HCT116 (cell line): ENCODE measurements around the gene RNF41. TPM values are rescaled to one million over a fixed set of nuclear protein-coding genes. Genes with fewer than 3 reads are reported as not detected.

Source experiments
- ATAC-seq: fragments of 200-7000 bp; cut with Tn5 transposase; 2 replicates; pipeline ENCODE4 v1.9.1; 2020; ENCODE audit warnings: mild to moderate bottlenecking, moderate library complexity
- BruUV-seq: library from RNA; stranded (reverse); fragments of 400-500 nt; replicated peaks from 2 replicates; lab custom pipeline; 2021; lab: Mats Ljungman, UMichigan
- CTCF ChIA-PET: fragments of 300-600 bp; sonication (Branson Sonifier 250); formaldehyde crosslinking; loops from one replicate; lab custom pipeline; 2021; ENCODE audit warnings: antibody characterized with exemption; lab: Charles Lee
- POLR2A ChIA-PET: fragments of 300-600, 350-600 bp; sonication (Branson Sonifier 250); formaldehyde crosslinking; loops from one replicate; lab custom pipeline; 2021; ENCODE audit warnings: antibody characterized with exemption; lab: Charles Lee
- RAD21 ChIA-PET, 2 experiments: fragments of 300-600 bp; sonication (Branson Sonifier 250); formaldehyde crosslinking; loops; one replicate each; lab custom pipeline; 2023; ENCODE audit warnings: low total read pairs in 2 of 2; ENCODE audit not compliant: uncharacterized antibody in 2 of 2, unreplicated experiment in 2 of 2, low non-redundant PET in 1 of 2; lab: Charles Lee
- DNase-seq: peaks from one replicate; pipeline ENCODE4 v3.0.0-alpha.2; 2010; ENCODE audit warnings: low read depth, low spot score
- H2AFZ ChIP-seq: fragments of 200-600 bp; shearing (Covaris generic), sonication (generic); 2 replicates; pipeline ENCODE4 v1.6.1; 2017; ENCODE audit warnings: low read depth, mixed run types, mixed read lengths, antibody characterized with exemption, low read length; ENCODE audit not compliant: poor library complexity, severe bottlenecking
- H3K27ac ChIP-seq: 2 replicates; pipeline ENCODE4 v1.5.1; 2012; ENCODE audit warnings: low read depth, low read length
- H3K27me3 ChIP-seq: fragments of 200-600 bp; sonication (generic); 2 replicates; pipeline ENCODE4 v1.6.1; 2016; ENCODE audit warnings: mixed run types, low read length, mixed read lengths; ENCODE audit not compliant: insufficient read depth
- H3K36me3 ChIP-seq, 2 experiments: fragments of 200-500 bp in 1 of 2; fragments of 200-600 bp in 1 of 2; sonication (Bioruptor generic) in 1 of 2; sonication (generic) in 1 of 2; 2 replicates each; pipeline versions ENCODE4 v1.5.1 to v1.6.1; 2014 to 2016; ENCODE audit warnings: low read length in 2 of 2, inconsistent platforms in 1 of 2, mixed read lengths in 1 of 2, mixed run types in 1 of 2; ENCODE audit not compliant: insufficient read depth in 2 of 2, control insufficient read depth in 1 of 2
- H3K4me1 ChIP-seq, 2 experiments: fragments of 200-600 bp in 1 of 2; sonication (generic) in 1 of 2; 2 replicates each; pipeline versions ENCODE4 v1.5.1 to v1.6.1; 2012 to 2017; ENCODE audit warnings: low read length in 2 of 2, inconsistent platforms in 1 of 2, mild to moderate bottlenecking in 1 of 2, mixed read lengths in 1 of 2, mixed run types in 1 of 2, moderate library complexity in 1 of 2; ENCODE audit not compliant: insufficient read depth in 2 of 2, control insufficient read depth in 1 of 2
- H3K4me2 ChIP-seq: fragments of 200-600 bp; sonication (generic); 2 replicates; pipeline ENCODE4 v1.6.1; 2017; ENCODE audit warnings: mixed run types, low read length, mixed read lengths
- H3K4me3 ChIP-seq, 2 experiments: fragments of 200-600 bp in 1 of 2; sonication (generic) in 1 of 2; replicated peaks in 1 of 2; 2 replicates each; pipeline ENCODE4 v1.5.1; 2011 to 2016; ENCODE audit warnings: low read length in 2 of 2, control low read depth in 1 of 2, low read depth in 1 of 2, mild to moderate bottlenecking in 1 of 2, mixed read lengths in 1 of 2, mixed run types in 1 of 2
- H3K79me2 ChIP-seq: fragments of 200-600 bp; sonication (generic); 2 replicates; pipeline ENCODE4 v1.6.1; 2017; ENCODE audit warnings: mild to moderate bottlenecking, mixed run types, low read length, moderate library complexity, mixed read lengths; ENCODE audit not compliant: insufficient read depth
- H3K9ac ChIP-seq: fragments of 200-600 bp; sonication (generic); 2 replicates; pipeline ENCODE4 v1.6.1; 2016; ENCODE audit warnings: low read length, mixed read lengths
- H3K9me2 ChIP-seq: fragments of 200-600 bp; sonication (generic), shearing (Covaris generic); 2 replicates; pipeline ENCODE4 v1.6.1; 2017; ENCODE audit warnings: mixed run types, mild to moderate bottlenecking, moderate library complexity; ENCODE audit not compliant: insufficient read depth
- H3K9me3 ChIP-seq, 2 experiments: fragments of 200-500 bp in 1 of 2; fragments of 200-600 bp in 1 of 2; sonication (Bioruptor generic) in 1 of 2; sonication (generic) in 1 of 2; 2 replicates each; pipeline ENCODE4 v1.6.1; 2014 to 2017; ENCODE audit warnings: low read length in 2 of 2, mixed read lengths in 2 of 2, inconsistent platforms in 1 of 2, low read depth in 1 of 2, mild to moderate bottlenecking in 1 of 2, mixed run types in 1 of 2, moderate library complexity in 1 of 2; ENCODE audit not compliant: control insufficient read depth in 1 of 2, insufficient read depth in 1 of 2
- H4K20me1 ChIP-seq: fragments of 200-600 bp; sonication (generic), shearing (Covaris generic); 2 replicates; pipeline ENCODE4 v1.6.1; 2017; ENCODE audit warnings: mixed run types, mild to moderate bottlenecking, moderate library complexity; ENCODE audit not compliant: insufficient read depth
- ATF3 ChIP-seq: IDR thresholded peaks from 2 replicates; pipeline ENCODE4 v1.6.1; 2012
- CBX3 ChIP-seq: IDR thresholded peaks from 2 replicates; pipeline ENCODE4 v1.6.1; 2012; ENCODE audit warnings: low read depth
- ELF1 ChIP-seq: IDR thresholded peaks from 2 replicates; pipeline ENCODE4 v1.6.1; 2012; ENCODE audit warnings: low read depth, borderline replicate concordance
- EZH2phosphoT487 ChIP-seq: fragments of 200-600 bp; IDR thresholded peaks from 2 replicates; pipeline ENCODE4 v1.6.1; 2018; ENCODE audit warnings: antibody characterized with exemption, borderline replicate concordance
- FOSL1 ChIP-seq: IDR thresholded peaks from 2 replicates; pipeline ENCODE4 v1.6.1; 2012; ENCODE audit warnings: low read depth
- JUND ChIP-seq: IDR thresholded peaks from 2 replicates; pipeline ENCODE4 v1.6.1; 2012
- POLR2A ChIP-seq: IDR thresholded peaks from 2 replicates; pipeline ENCODE4 v1.7.0; 2011; ENCODE audit warnings: borderline replicate concordance; ENCODE audit not compliant: insufficient read depth, insufficient read length; ENCODE audit errors: extremely low read depth
- POLR2AphosphoS5 ChIP-seq: IDR thresholded peaks from 2 replicates; pipeline ENCODE4 v1.6.1; 2011; ENCODE audit warnings: mild to moderate bottlenecking, low read depth, low read length, moderate library complexity
- RAD21 ChIP-seq: IDR thresholded peaks from 2 replicates; pipeline ENCODE4 v1.6.1; 2012; ENCODE audit warnings: low read depth, mild to moderate bottlenecking
- REST ChIP-seq: IDR thresholded peaks from 2 replicates; pipeline ENCODE4 v1.6.1; 2012; ENCODE audit warnings: low read depth
- SIN3A ChIP-seq: IDR thresholded peaks from 2 replicates; pipeline ENCODE4 v1.6.1; 2012; ENCODE audit warnings: low read depth
- SRF ChIP-seq: IDR thresholded peaks from 2 replicates; pipeline ENCODE4 v1.6.1; 2012; ENCODE audit warnings: low read depth
- TCF7L2 ChIP-seq: IDR thresholded peaks from 2 replicates; pipeline ENCODE4 v1.7.0; 2011; ENCODE audit warnings: borderline replicate concordance, inconsistent platforms; ENCODE audit not compliant: insufficient read depth, insufficient read length; ENCODE audit errors: extremely low read depth
- YY1 ChIP-seq: IDR thresholded peaks from 2 replicates; pipeline ENCODE4 v1.6.1; 2011; ENCODE audit warnings: low read length, low read depth, moderate library complexity, mild to moderate bottlenecking; ENCODE audit not compliant: insufficient replicate concordance; ENCODE audit errors: extremely low read depth
- ZBTB33 ChIP-seq: IDR thresholded peaks from 2 replicates; pipeline ENCODE4 v1.6.1; 2011; ENCODE audit warnings: mild to moderate bottlenecking, low read length, moderate library complexity; ENCODE audit not compliant: insufficient replicate concordance; ENCODE audit errors: extremely low read depth
- ZFX ChIP-seq: fragments of 450-650 bp; IDR thresholded peaks from 2 replicates; pipeline ENCODE4 v1.6.1; 2017
- intact Hi-C: fragments of 100-400 bp; cut with micrococcal nuclease; formaldehyde crosslinking; loops from 2 replicates; pipeline ENCODE4 v1.10.0; 2022
- total RNA-seq: library from RNA; stranded (reverse); gene quantifications from one replicate; pipeline ENCODE4 v1.2.1, GENCODE V29; 2021; ENCODE audit not compliant: unreplicated experiment
- TF ChIP-seq, protein P1 (sequence below): IDR thresholded peaks from 2 replicates; pipeline ENCODE4 v1.6.1; 2012
- TF ChIP-seq, protein P2 (sequence below), 3 experiments: fragments of 200-600 bp in 1 of 3; sonication (generic) in 1 of 3; IDR thresholded peaks in 2 of 3; conservative IDR thresholded peaks in 1 of 3; 2 replicates each; pipeline ENCODE4 v1.5.1; 2012 to 2017; ENCODE audit warnings: low read depth in 2 of 3, low read length in 2 of 3, antibody characterized with exemption in 1 of 3, borderline replicate concordance in 1 of 3, control low read depth in 1 of 3, mild to moderate bottlenecking in 1 of 3, mixed read lengths in 1 of 3, mixed run types in 1 of 3, moderate library complexity in 1 of 3; ENCODE audit not compliant: insufficient read depth in 1 of 3

RNF41 gene
- total RNA-seq, 1 experiment from 2014 or later: 40.6 TPM

DNA sequence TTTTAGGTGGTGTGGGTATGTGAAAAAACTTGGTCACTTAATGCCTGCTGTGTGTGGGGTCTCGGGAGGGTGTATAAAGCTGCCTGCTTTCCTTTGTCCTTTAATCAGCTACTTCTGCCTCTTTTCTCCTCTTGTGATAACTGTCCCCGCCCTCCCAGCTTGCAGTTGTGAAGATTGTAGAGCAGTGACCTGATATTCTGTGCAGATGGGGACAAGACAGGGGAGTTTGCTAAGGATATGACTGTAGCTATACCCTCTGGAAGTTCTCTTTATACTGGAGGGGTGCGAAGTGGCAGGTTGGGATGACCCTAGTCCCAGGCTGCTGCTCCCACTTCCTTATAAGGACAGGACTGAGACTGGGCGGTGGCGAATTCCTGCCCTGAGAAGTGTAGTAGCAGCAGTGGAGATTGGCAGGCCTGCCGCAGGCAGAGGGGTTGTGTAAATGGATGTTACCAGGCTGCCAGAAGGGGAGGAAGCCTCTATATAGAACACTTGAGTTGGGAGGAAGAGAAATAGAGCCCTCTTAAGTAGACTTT is 62.7 kb downstream of the RNF41 start:
- no peak for TF ChIP-seq POLR2A
- TF ChIP-seq, protein P1, sequence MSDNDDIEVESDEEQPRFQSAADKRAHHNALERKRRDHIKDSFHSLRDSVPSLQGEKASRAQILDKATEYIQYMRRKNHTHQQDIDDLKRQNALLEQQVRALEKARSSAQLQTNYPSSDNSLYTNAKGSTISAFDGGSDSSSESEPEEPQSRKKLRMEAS: no peak
- TF ChIP-seq ZFX: no peak
- no peak for TF ChIP-seq TCF7L2
- no peak for TF ChIP-seq REST
- TF ChIP-seq, protein P2, sequence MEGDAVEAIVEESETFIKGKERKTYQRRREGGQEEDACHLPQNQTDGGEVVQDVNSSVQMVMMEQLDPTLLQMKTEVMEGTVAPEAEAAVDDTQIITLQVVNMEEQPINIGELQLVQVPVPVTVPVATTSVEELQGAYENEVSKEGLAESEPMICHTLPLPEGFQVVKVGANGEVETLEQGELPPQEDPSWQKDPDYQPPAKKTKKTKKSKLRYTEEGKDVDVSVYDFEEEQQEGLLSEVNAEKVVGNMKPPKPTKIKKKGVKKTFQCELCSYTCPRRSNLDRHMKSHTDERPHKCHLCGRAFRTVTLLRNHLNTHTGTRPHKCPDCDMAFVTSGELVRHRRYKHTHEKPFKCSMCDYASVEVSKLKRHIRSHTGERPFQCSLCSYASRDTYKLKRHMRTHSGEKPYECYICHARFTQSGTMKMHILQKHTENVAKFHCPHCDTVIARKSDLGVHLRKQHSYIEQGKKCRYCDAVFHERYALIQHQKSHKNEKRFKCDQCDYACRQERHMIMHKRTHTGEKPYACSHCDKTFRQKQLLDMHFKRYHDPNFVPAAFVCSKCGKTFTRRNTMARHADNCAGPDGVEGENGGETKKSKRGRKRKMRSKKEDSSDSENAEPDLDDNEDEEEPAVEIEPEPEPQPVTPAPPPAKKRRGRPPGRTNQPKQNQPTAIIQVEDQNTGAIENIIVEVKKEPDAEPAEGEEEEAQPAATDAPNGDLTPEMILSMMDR (IDR thresholded peaks at IDR 0.05 in 2 of 3, conservative IDR thresholded peaks at IDR 0.05 in 1 of 3; ENCODE audit: borderline replicate concordance in 1 of 3, insufficient read depth in 1 of 3, low read depth in 2 of 3, low read length in 2 of 3): no peak
- no peak for TF ChIP-seq ATF3
- no peak for TF ChIP-seq POLR2AphosphoS5
- no peak for TF ChIP-seq SRF
- no peak for TF ChIP-seq ZBTB33
- no peak for TF ChIP-seq JUND
- no peak for TF ChIP-seq RAD21
- TF ChIP-seq FOSL1: no peak
- TF ChIP-seq EZH2phosphoT487: no peak
- no peak for TF ChIP-seq ELF1
- TF ChIP-seq CBX3: no peak
- no peak for TF ChIP-seq YY1
- TF ChIP-seq SIN3A: no peak
- TSS peak; percentile 67 for BruUV-seq
- Histone ChIP-seq H2AFZ (no peak overlapping the region), H3K4me2 (peak overlapping the region; percentile 96), H3K9ac (peak overlapping the region; percentile 99), H3K9me2 (no peaks in the 10 kb centered on the region), H3K27me3 (no peaks in the 10 kb centered on the region), H3K27ac (peak overlapping the region; percentile 85), H3K79me2 (peaks cover 43% of the 10 kb centered on the region), H3K4me1 (peaks cover 12 to 24% of the 10 kb centered on the region in 2 experiments), H3K36me3 (peaks cover 35 to 48% of the 10 kb centered on the region in 2 experiments; a peak in 3 of 4 replicates), H3K9me3 (no peaks in the 10 kb centered on the region), H3K4me3 (peak overlapping the region; percentile 78 to 96), H4K20me1 (no peaks in the 10 kb centered on the region)
- ATAC-seq (peak; percentile 55), DNase-seq (no peak)
- ChIA-PET RAD21 (no interaction called here), POLR2A (interaction anchor here (1.3 to 1.8 kb wide), 2 partner anchors 31 to 41 kb away, joined by 5 to 7 read pairs; partner anchors contain the start of genes ESYT1 and ZC3H10), CTCF (interaction anchor here (1.1 to 1.4 kb wide), 2 partner anchors 31 to 41 kb away, joined by 4 to 5 read pairs; partner anchors contain the start of genes SMARCC2 and ZC3H10)
- intact Hi-C loops: loop anchor here (2.0 kb wide), 1 partner anchor 40 kb away; the partner anchor contains the start of gene ZC3H10
